HG02763 (cell line): ENCODE measurements around the gene KCNAB1.
A peak's percentile ranks its signal among the peaks of the same experiment; 100 is the strongest.
"Not testable (repeated sequence)": the region's sequence is repeated elsewhere in the genome, so short reads cannot be mapped to it uniquely, and the experiment has no call there.

ENCODE experiments used
- ATAC-seq: cut with Tn5 transposase; IDR thresholded peaks from one replicate; pipeline ENCODE4 v1.9.1; 2021; ENCODE audit warnings: mild to moderate bottlenecking, moderate library complexity; ENCODE audit not compliant: unreplicated experiment

KCNAB1 gene

GRCh38 chr3:156135921-156136638 lies 15.7 kb downstream of the KCNAB1 start:
- no peak for ATAC-seq

GRCh38 chr3:156137397-156137796 lies 17.0 kb downstream of the KCNAB1 start:
- ATAC-seq, result not testable (repeated sequence)

- ATAC-seq, result no peak
These were observed 19.7 kb downstream of the KCNAB1 start for GRCh38 chr3:156140001-156140595.

GRCh38 chr3:156142702-156143101 lies 22.3 kb downstream of the KCNAB1 start:
- no peak for ATAC-seq

GRCh38 chr3:156143136-156143535 lies 22.8 kb downstream of the KCNAB1 start:
- no peak for ATAC-seq

GRCh38 chr3:156144060-156144459 lies 23.7 kb downstream of the KCNAB1 start:
- no peak for ATAC-seq

- ATAC-seq, result no peak
These were observed 25.5 kb downstream of the KCNAB1 start for GRCh38 chr3:156145866-156146265.

GRCh38 chr3:156148345-156148945 lies 28.1 kb downstream of the KCNAB1 start:
- ATAC-seq, result no peak

- ATAC-seq, result no peak
These were observed 28.6 kb downstream of the KCNAB1 start for GRCh38 chr3:156148946-156149381.

- ATAC-seq, result no peak
These were observed 29.5 kb downstream of the KCNAB1 start for GRCh38 chr3:156149876-156150275.

- ATAC-seq, result no peak
These were observed 30.2 kb downstream of the KCNAB1 start for GRCh38 chr3:156150434-156151066.

GRCh38 chr3:156151824-156152428 lies 31.5 kb downstream of the KCNAB1 start:
- no peak for ATAC-seq

GRCh38 chr3:156158656-156159295 lies 38.4 kb downstream of the KCNAB1 start:
- ATAC-seq, result no peak

- peak; percentile 81 for ATAC-seq
These were observed 40.3 kb downstream of the KCNAB1 start for GRCh38 chr3:156160647-156161046.

- ATAC-seq, result no peak
These were observed 40.8 kb downstream of the KCNAB1 start for GRCh38 chr3:156161172-156161571.

- no peak for ATAC-seq
These were observed 43.5 kb downstream of the KCNAB1 start for GRCh38 chr3:156163848-156164247.

GRCh38 chr3:156166808-156167207 lies 46.4 kb downstream of the KCNAB1 start:
- ATAC-seq, result no peak

- ATAC-seq, result no peak
These were observed 50.2 kb downstream of the KCNAB1 start for GRCh38 chr3:156170571-156170970.

GRCh38 chr3:156171281-156172267 lies 51.2 kb downstream of the KCNAB1 start:
- ATAC-seq, result no peak

GRCh38 chr3:156172536-156172935 lies 52.2 kb downstream of the KCNAB1 start:
- ATAC-seq, result no peak
